ENCODE measurements around the gene FOXN4.

Gene FOXN4

GRCh38 chr12:109305547-109305946 lies 3.5 kb downstream of the FOXN4 start:
- no peak for DNase-seq (ENCODE audit: low read depth in 4 of 4, low spot score in 1 of 4)

GRCh38 chr12:109304485-109304884 lies 4.6 kb downstream of the FOXN4 start:
- DNase-seq (ENCODE audit: low read depth in 4 of 4, low spot score in 1 of 4): no peak

- DNase-seq (ENCODE audit: low read depth in 4 of 4, low spot score in 1 of 4): no peak
These were observed 6.3 kb downstream of the FOXN4 start for GRCh38 chr12:109302770-109303169.

- no peak for DNase-seq (ENCODE audit: low read depth in 4 of 4, low spot score in 1 of 4)
These were observed 6.7 kb downstream of the FOXN4 start for GRCh38 chr12:109302358-109302757.

GRCh38 chr12:109301643-109302168 lies 7.4 kb downstream of the FOXN4 start:
- no peak for DNase-seq (ENCODE audit: low read depth in 4 of 4, low spot score in 1 of 4)

- DNase-seq (ENCODE audit: low read depth in 4 of 4, low spot score in 1 of 4): no peak
These were observed 9.2 kb downstream of the FOXN4 start for GRCh38 chr12:109299849-109300248.

GRCh38 chr12:109296431-109296830 lies 12.7 kb downstream of the FOXN4 start:
- no peak for DNase-seq (ENCODE audit: low read depth in 4 of 4, low spot score in 1 of 4)

- no peak for DNase-seq (ENCODE audit: low read depth in 4 of 4, low spot score in 1 of 4)
These were observed 13.2 kb downstream of the FOXN4 start for GRCh38 chr12:109295764-109296425.

GRCh38 chr12:109294286-109294796 lies 14.7 kb downstream of the FOXN4 start:
- DNase-seq (ENCODE audit: low read depth in 4 of 4, low spot score in 1 of 4): no peak

GRCh38 chr12:109293106-109293505 lies 16.0 kb downstream of the FOXN4 start:
- no peak for DNase-seq (ENCODE audit: low read depth in 4 of 4, low spot score in 1 of 4)

GRCh38 chr12:109292342-109292711 lies 16.8 kb downstream of the FOXN4 start:
- no peak for DNase-seq (ENCODE audit: low read depth in 4 of 4, low spot score in 1 of 4)

GRCh38 chr12:109291521-109292341 lies 17.4 kb downstream of the FOXN4 start:
- no peak for DNase-seq (ENCODE audit: low read depth in 4 of 4, low spot score in 1 of 4)

- no peak for DNase-seq (ENCODE audit: low read depth in 4 of 4, low spot score in 1 of 4)
These were observed 18.0 kb downstream of the FOXN4 start for GRCh38 chr12:109291117-109291516.

GRCh38 chr12:109290061-109290460 lies 19.0 kb downstream of the FOXN4 start:
- no peak for DNase-seq (ENCODE audit: low read depth in 4 of 4, low spot score in 1 of 4)

- DNase-seq (ENCODE audit: low read depth in 4 of 4, low spot score in 1 of 4): no peak
These were observed 19.5 kb downstream of the FOXN4 start for GRCh38 chr12:109289551-109289950.

- no peak for DNase-seq (ENCODE audit: low read depth in 4 of 4, low spot score in 1 of 4)
These were observed 20.1 kb downstream of the FOXN4 start for GRCh38 chr12:109289004-109289403.

- no peak for DNase-seq (ENCODE audit: low read depth in 4 of 4, low spot score in 1 of 4)
These were observed 20.5 kb downstream of the FOXN4 start for GRCh38 chr12:109288571-109288970.

GRCh38 chr12:109287811-109288469 lies 21.1 kb downstream of the FOXN4 start:
- no peak for DNase-seq (ENCODE audit: low read depth in 4 of 4, low spot score in 1 of 4)

GRCh38 chr12:109287181-109287580 lies 21.9 kb downstream of the FOXN4 start:
- no peak for DNase-seq (ENCODE audit: low read depth in 4 of 4, low spot score in 1 of 4)

- DNase-seq (ENCODE audit: low read depth in 4 of 4, low spot score in 1 of 4): no peak
These were observed 22.4 kb downstream of the FOXN4 start for GRCh38 chr12:109286652-109287051.

GRCh38 chr12:109286252-109286651 lies 22.8 kb downstream of the FOXN4 start:
- no peak for DNase-seq (ENCODE audit: low read depth in 4 of 4, low spot score in 1 of 4)

GRCh38 chr12:109284392-109284791 lies 24.7 kb downstream of the FOXN4 start:
- DNase-seq (ENCODE audit: low read depth in 4 of 4, low spot score in 1 of 4): no peak
